ENCODE measurements around the gene MND1.

MND1 gene

GRCh38 chr4:153346031-153346430 lies 1.5 kb downstream of the MND1 start:
- DNase-seq (ENCODE audit: low read depth in 2 of 3, low spot score in 2 of 3) = no peak

GRCh38 chr4:153346563-153346962 lies 2.1 kb downstream of the MND1 start:
- no peak for DNase-seq (ENCODE audit: low read depth in 2 of 3, low spot score in 2 of 3)

- no peak for DNase-seq (ENCODE audit: low read depth in 2 of 3, low spot score in 2 of 3)
Measured at GRCh38 chr4:153347117-153347516, 2.6 kb downstream of the MND1 start.

- no peak for DNase-seq (ENCODE audit: low read depth in 2 of 3, low spot score in 2 of 3)
Measured at GRCh38 chr4:153348006-153348405, 3.5 kb downstream of the MND1 start.

- DNase-seq (ENCODE audit: low read depth in 2 of 3, low spot score in 2 of 3) = no peak
Measured at GRCh38 chr4:153349206-153349805, 4.8 kb downstream of the MND1 start.

GRCh38 chr4:153362184-153362583 lies 17.7 kb downstream of the MND1 start:
- DNase-seq (ENCODE audit: low read depth in 2 of 3, low spot score in 2 of 3) = no peak

GRCh38 chr4:153364061-153364460 lies 19.6 kb downstream of the MND1 start:
- DNase-seq (ENCODE audit: low read depth in 2 of 3, low spot score in 2 of 3) = no peak

GRCh38 chr4:153365003-153365402 lies 20.5 kb downstream of the MND1 start:
- no peak for DNase-seq (ENCODE audit: low read depth in 2 of 3, low spot score in 2 of 3)

GRCh38 chr4:153366486-153366885 lies 22.0 kb downstream of the MND1 start:
- DNase-seq (ENCODE audit: low read depth in 2 of 3, low spot score in 2 of 3) = no peak

- DNase-seq (ENCODE audit: low read depth in 2 of 3, low spot score in 2 of 3) = no peak
Measured at GRCh38 chr4:153367092-153367491, 22.6 kb downstream of the MND1 start.

GRCh38 chr4:153369021-153369420 lies 24.5 kb downstream of the MND1 start:
- no peak for DNase-seq (ENCODE audit: low read depth in 2 of 3, low spot score in 2 of 3)

- DNase-seq (ENCODE audit: low read depth in 2 of 3, low spot score in 2 of 3) = no peak
Measured at GRCh38 chr4:153371701-153372234, 27.3 kb downstream of the MND1 start.

GRCh38 chr4:153372967-153373562 lies 28.6 kb downstream of the MND1 start:
- DNase-seq (ENCODE audit: low read depth in 2 of 3, low spot score in 2 of 3) = no peak

- DNase-seq (ENCODE audit: low read depth in 2 of 3, low spot score in 2 of 3) = no peak
Measured at GRCh38 chr4:153374442-153374841, 30.0 kb downstream of the MND1 start.

- DNase-seq (ENCODE audit: low read depth in 2 of 3, low spot score in 2 of 3) = no peak
Measured at GRCh38 chr4:153375303-153375702, 30.8 kb downstream of the MND1 start.

GRCh38 chr4:153383131-153383530 lies 38.6 kb downstream of the MND1 start:
- DNase-seq (ENCODE audit: low read depth in 2 of 3, low spot score in 2 of 3) = no peak

GRCh38 chr4:153384160-153384559 lies 39.7 kb downstream of the MND1 start:
- no peak for DNase-seq (ENCODE audit: low read depth in 2 of 3, low spot score in 2 of 3)

- DNase-seq (ENCODE audit: low read depth in 2 of 3, low spot score in 2 of 3) = no peak
Measured at GRCh38 chr4:153385784-153386183, 41.3 kb downstream of the MND1 start.

- no peak for DNase-seq (ENCODE audit: low read depth in 2 of 3, low spot score in 2 of 3)
Measured at GRCh38 chr4:153387981-153388380, 43.5 kb downstream of the MND1 start.

GRCh38 chr4:153393397-153393796 lies 48.9 kb downstream of the MND1 start:
- no peak for DNase-seq (ENCODE audit: low read depth in 2 of 3, low spot score in 2 of 3)

GRCh38 chr4:153394945-153395344 lies 50.5 kb downstream of the MND1 start:
- no peak for DNase-seq (ENCODE audit: low read depth in 2 of 3, low spot score in 2 of 3)

- no peak for DNase-seq (ENCODE audit: low read depth in 2 of 3, low spot score in 2 of 3)
Measured at GRCh38 chr4:153398713-153399112, 54.2 kb downstream of the MND1 start.

GRCh38 chr4:153399358-153399757 lies 54.9 kb downstream of the MND1 start:
- DNase-seq (ENCODE audit: low read depth in 2 of 3, low spot score in 2 of 3) = no peak

Data from activated CD8-positive, alpha-beta memory T cell treated with anti-CD3 and anti-CD28 coated beads for 48 hours (primary cell).